ENCODE data around the gene STK10.

The STK10 gene

DNA sequence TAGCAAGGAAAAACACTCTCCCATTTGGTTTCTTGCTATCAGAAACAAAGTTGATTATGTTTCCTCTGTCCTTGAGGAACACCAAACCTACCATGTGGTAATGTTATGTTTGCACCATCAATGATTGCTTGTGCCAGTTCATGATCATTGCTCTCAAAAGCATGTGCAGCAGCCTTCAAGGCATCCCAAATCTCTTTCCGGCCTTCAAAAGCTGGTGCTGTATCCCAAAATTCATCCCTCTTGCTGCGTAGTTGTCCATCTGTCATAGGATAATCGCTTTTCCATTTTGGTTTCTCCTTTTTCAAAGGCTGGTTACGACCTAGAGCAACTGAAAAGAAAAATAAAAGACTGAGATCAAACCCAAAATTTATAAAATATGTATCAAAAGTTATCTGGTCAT is 46.0 kb upstream of the STK10 start:
- Histone ChIP-seq H3K4me3 (ENCODE audit: low read depth in 1 of 2, low read length in 2 of 2) (no peak overlapping the region), H3K79me2 (ENCODE audit: insufficient read depth, low read length) (peaks cover 10% of the 10 kb centered on the region), H3K9me3 (ENCODE audit: insufficient read depth, low read length, severe bottlenecking) (no peaks in the 10 kb centered on the region), H3K27me3 (ENCODE audit: insufficient read depth, low read length, poor library complexity) (no peaks in the 10 kb centered on the region), H3K4me2 (ENCODE audit: insufficient read depth, low read length) (no peak overlapping the region), H3K36me3 (ENCODE audit: insufficient read depth, low read length) (peaks cover 44% of the 10 kb centered on the region), H3K27ac (ENCODE audit: low read length) (no peak overlapping the region), H4K20me1 (ENCODE audit: insufficient read depth, low read length) (peaks cover 15% of the 10 kb centered on the region; the same call in 1 of the 2 replicates), H3K4me1 (ENCODE audit: insufficient read depth, low read length) (peaks cover 15% of the 10 kb centered on the region), H2AFZ (ENCODE audit: low read depth, low read length) (no peak overlapping the region), H3K9ac (ENCODE audit: low read depth, low read length) (no peak overlapping the region)
- no peak for ATAC-seq (ENCODE audit: insufficient read depth, low read depth)
- TF ChIP-seq, protein P1, sequence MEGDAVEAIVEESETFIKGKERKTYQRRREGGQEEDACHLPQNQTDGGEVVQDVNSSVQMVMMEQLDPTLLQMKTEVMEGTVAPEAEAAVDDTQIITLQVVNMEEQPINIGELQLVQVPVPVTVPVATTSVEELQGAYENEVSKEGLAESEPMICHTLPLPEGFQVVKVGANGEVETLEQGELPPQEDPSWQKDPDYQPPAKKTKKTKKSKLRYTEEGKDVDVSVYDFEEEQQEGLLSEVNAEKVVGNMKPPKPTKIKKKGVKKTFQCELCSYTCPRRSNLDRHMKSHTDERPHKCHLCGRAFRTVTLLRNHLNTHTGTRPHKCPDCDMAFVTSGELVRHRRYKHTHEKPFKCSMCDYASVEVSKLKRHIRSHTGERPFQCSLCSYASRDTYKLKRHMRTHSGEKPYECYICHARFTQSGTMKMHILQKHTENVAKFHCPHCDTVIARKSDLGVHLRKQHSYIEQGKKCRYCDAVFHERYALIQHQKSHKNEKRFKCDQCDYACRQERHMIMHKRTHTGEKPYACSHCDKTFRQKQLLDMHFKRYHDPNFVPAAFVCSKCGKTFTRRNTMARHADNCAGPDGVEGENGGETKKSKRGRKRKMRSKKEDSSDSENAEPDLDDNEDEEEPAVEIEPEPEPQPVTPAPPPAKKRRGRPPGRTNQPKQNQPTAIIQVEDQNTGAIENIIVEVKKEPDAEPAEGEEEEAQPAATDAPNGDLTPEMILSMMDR (IDR thresholded peaks at IDR 0.05; ENCODE audit: borderline replicate concordance, extremely low read depth, low read length, poor library complexity, severe bottlenecking) = no peak
- TF ChIP-seq EZH2 (IDR thresholded peaks at IDR 0.05; ENCODE audit: borderline replicate concordance, low read depth, low read length, severe bottlenecking) = no peak
- no peak for DNase-seq

DNA sequence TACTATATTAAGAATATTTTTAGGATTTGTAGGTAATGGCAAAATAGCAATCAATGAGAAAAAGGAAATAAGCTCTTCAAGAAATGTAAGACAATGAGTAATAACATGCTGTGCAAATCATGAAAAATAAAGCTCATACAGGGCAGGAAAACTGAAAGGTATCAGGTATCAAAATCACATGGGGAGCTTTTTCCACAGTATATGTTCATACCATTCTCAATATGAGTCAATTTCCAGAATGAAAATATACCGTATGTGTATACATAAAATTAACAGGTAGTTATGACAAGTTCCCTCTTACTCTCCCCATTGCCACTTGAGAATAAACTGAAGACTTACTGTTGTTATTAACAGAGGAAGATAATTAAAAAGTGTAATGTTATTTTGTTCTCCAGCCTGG is 41.9 kb upstream of the STK10 start:
- Histone ChIP-seq H3K9ac (ENCODE audit: low read depth, low read length) (no peak overlapping the region), H2AFZ (ENCODE audit: low read depth, low read length) (no peak overlapping the region), H4K20me1 (ENCODE audit: insufficient read depth, low read length) (no peaks in the 10 kb centered on the region; the same call in 1 of the 2 replicates), H3K4me3 (ENCODE audit: low read depth in 1 of 2, low read length in 2 of 2) (no peak overlapping the region), H3K9me3 (ENCODE audit: insufficient read depth, low read length, severe bottlenecking) (no peaks in the 10 kb centered on the region), H3K36me3 (ENCODE audit: insufficient read depth, low read length) (peaks cover 57% of the 10 kb centered on the region), H3K79me2 (ENCODE audit: insufficient read depth, low read length) (no peaks in the 10 kb centered on the region), H3K27me3 (ENCODE audit: insufficient read depth, low read length, poor library complexity) (no peaks in the 10 kb centered on the region), H3K4me2 (ENCODE audit: insufficient read depth, low read length) (no peak overlapping the region), H3K4me1 (ENCODE audit: insufficient read depth, low read length) (no peaks in the 10 kb centered on the region), H3K27ac (ENCODE audit: low read length) (no peak overlapping the region)
- TF ChIP-seq EZH2 (IDR thresholded peaks at IDR 0.05; ENCODE audit: borderline replicate concordance, low read depth, low read length, severe bottlenecking) = no peak
- no peak for DNase-seq
- ATAC-seq (ENCODE audit: insufficient read depth, low read depth) = no peak

DNA sequence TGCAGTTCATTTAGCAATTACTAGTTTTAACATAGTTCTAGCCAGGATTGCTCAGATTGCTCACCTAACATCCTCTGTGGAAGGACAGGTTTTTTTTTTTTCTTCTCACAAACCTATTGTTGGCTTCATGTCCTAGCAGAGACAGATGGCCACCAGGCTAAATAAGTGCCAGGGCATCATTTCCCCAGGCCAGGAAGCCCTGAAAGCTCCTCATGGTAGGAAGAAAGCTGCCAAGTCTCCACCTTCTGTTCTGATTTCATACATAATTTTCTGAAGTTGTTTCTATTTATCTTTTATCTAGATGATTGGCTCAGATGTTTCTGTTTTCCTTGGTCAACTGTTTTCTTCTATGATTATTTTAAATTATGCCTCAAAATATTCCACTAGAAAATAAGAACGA is 37.0 kb upstream of the STK10 start:
- no peaks in the 10 kb centered on the region for H3K9me3 ChIP-seq (ENCODE audit: insufficient read depth, low read length, severe bottlenecking)
- H3K4me2 ChIP-seq (ENCODE audit: insufficient read depth, low read length) = no peak overlapping the region
- H3K36me3 ChIP-seq (ENCODE audit: insufficient read depth, low read length) = peaks cover 43% of the 10 kb centered on the region
- no peak overlapping the region for H2AFZ ChIP-seq (ENCODE audit: low read depth, low read length)
- H4K20me1 ChIP-seq (ENCODE audit: insufficient read depth, low read length) = no peaks in the 10 kb centered on the region; the same call in 1 of the 2 replicates
- no peak for ATAC-seq (ENCODE audit: insufficient read depth, low read depth)
- no peak overlapping the region for H3K27ac ChIP-seq (ENCODE audit: low read length)
- H3K9ac ChIP-seq (ENCODE audit: low read depth, low read length) = no peak overlapping the region
- H3K4me1 ChIP-seq (ENCODE audit: insufficient read depth, low read length) = no peaks in the 10 kb centered on the region
- no peaks in the 10 kb centered on the region for H3K79me2 ChIP-seq (ENCODE audit: insufficient read depth, low read length)
- no peak for DNase-seq
- no peak for TF ChIP-seq EZH2 (IDR thresholded peaks at IDR 0.05; ENCODE audit: borderline replicate concordance, low read depth, low read length, severe bottlenecking)
- TF ChIP-seq, protein P1 (IDR thresholded peaks at IDR 0.05; ENCODE audit: borderline replicate concordance, extremely low read depth, low read length, poor library complexity, severe bottlenecking) = no peak
- H3K27me3 ChIP-seq (ENCODE audit: insufficient read depth, low read length, poor library complexity) = no peaks in the 10 kb centered on the region
- H3K4me3 ChIP-seq (ENCODE audit: low read depth in 1 of 2, low read length in 2 of 2) = no peak overlapping the region

DNA sequence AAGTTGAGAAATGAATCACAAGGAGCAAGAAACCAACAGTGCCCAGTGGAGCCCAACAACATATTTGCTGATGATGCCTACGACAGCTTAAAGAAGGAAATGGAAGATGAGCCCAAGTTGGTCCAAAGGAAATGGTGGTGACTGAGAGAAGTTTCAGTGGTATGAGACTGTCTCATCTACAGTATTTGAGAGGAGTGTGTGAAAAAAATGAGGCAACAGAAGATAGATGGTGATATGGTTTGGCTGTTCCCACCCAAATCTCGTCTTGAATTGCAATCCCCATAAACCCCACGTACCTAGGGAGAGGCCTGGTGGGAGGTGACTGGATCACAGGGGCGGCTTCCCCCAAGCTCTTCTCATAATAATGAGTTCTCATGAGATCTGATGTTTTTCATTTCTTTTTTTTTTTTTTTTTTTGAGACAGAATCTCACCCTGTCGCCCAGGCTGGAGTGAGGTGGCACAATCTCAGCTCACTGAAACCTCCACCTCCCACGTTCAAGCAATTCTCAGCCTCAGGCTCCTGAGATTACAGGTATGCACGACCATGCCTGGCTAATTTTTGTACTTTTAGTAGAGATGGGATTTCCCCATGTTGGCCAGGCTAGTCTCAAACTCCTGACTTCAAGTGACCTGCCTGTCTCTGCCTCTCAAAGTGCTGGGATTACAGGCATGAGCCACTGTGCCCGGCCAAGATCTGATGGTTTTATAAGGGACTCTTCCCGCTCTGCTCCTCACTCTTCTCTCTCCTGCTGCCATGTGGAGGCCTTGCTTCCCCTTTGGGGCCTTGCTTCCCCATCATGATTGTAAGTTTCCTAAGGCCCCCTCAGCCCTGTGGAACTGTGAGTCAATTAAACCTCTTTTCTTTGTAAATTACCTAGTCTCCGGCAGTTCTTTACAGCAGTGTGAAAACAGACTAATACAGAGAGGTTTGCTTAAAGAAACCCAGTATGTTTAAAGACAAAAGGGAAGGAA is 36.2 kb upstream of the STK10 start:
- Histone ChIP-seq H3K4me3 (ENCODE audit: low read depth in 1 of 2, low read length in 2 of 2) (no peak overlapping the region), H2AFZ (ENCODE audit: low read depth, low read length) (no peak overlapping the region), H3K36me3 (ENCODE audit: insufficient read depth, low read length) (peaks cover 46% of the 10 kb centered on the region), H3K4me2 (ENCODE audit: insufficient read depth, low read length) (no peak overlapping the region), H3K79me2 (ENCODE audit: insufficient read depth, low read length) (no peaks in the 10 kb centered on the region), H3K9me3 (ENCODE audit: insufficient read depth, low read length, severe bottlenecking) (peaks cover 3% of the 10 kb centered on the region), H3K9ac (ENCODE audit: low read depth, low read length) (no peak overlapping the region), H4K20me1 (ENCODE audit: insufficient read depth, low read length) (no peaks in the 10 kb centered on the region; the same call in 1 of the 2 replicates), H3K27ac (ENCODE audit: low read length) (no peak overlapping the region), H3K27me3 (ENCODE audit: insufficient read depth, low read length, poor library complexity) (no peaks in the 10 kb centered on the region), H3K4me1 (ENCODE audit: insufficient read depth, low read length) (no peaks in the 10 kb centered on the region)
- DNase-seq (no peak), ATAC-seq (ENCODE audit: insufficient read depth, low read depth) (no peak)
- TF ChIP-seq, protein P1 (IDR thresholded peaks at IDR 0.05; ENCODE audit: borderline replicate concordance, extremely low read depth, low read length, poor library complexity, severe bottlenecking) = no peak
